Measurements from ENCODE around the gene CTRL.
A peak's percentile ranks its signal among the peaks of the same experiment; 100 is the strongest.

The CTRL gene

GRCh38 chr16:67914758-67915495 is 16.7 kb downstream of the CTRL start:
- no peaks in the 10 kb centered on the region for H3K27me3 Mint-ChIP-seq (ENCODE audit: low read depth)
- H3K36me3 Mint-ChIP-seq (ENCODE audit: low read depth) = peaks cover 33% of the 10 kb centered on the region
- H3K4me1 Mint-ChIP-seq = peaks cover 32% of the 10 kb centered on the region
- H3K9me3 Mint-ChIP-seq = no peaks in the 10 kb centered on the region
- H3K4me3 Mint-ChIP-seq = no peak overlapping the region
- no peak for TF ChIP-seq CTCF (IDR thresholded peaks at IDR 0.05; ENCODE audit: unreplicated experiment in 3 of 3)
- H3K27ac Mint-ChIP-seq = peak overlapping the region in 2 of 3 experiments; percentile 26 to 28

GRCh38 chr16:67910158-67910557 is 21.5 kb downstream of the CTRL start:
- H3K27ac Mint-ChIP-seq = no peak overlapping the region

GRCh38 chr16:67909056-67909742 is 22.5 kb downstream of the CTRL start:
- no peak for TF ChIP-seq CTCF (IDR thresholded peaks at IDR 0.05; ENCODE audit: unreplicated experiment in 3 of 3)
- Mint-ChIP-seq H3K4me1 (peaks cover 4% of the 10 kb centered on the region), H3K9me3 (no peaks in the 10 kb centered on the region), H3K27ac (no peak overlapping the region), H3K27me3 (ENCODE audit: low read depth) (no peaks in the 10 kb centered on the region), H3K4me3 (no peak overlapping the region), H3K36me3 (ENCODE audit: low read depth) (peaks cover 33% of the 10 kb centered on the region)

More at GRCh38 chr16:67910158-67910557, 21.5 kb downstream of the CTRL start:
- Mint-ChIP-seq H3K9me3 (no peaks in the 10 kb centered on the region), H3K4me1 (peaks cover 9% of the 10 kb centered on the region), H3K27me3 (ENCODE audit: low read depth) (no peaks in the 10 kb centered on the region), H3K36me3 (ENCODE audit: low read depth) (peaks cover 37% of the 10 kb centered on the region), H3K4me3 (no peak overlapping the region)
- no peak for TF ChIP-seq CTCF (IDR thresholded peaks at IDR 0.05; ENCODE audit: unreplicated experiment in 3 of 3)

GRCh38 chr16:67907397-67908180 is 24.1 kb downstream of the CTRL start:
- Mint-ChIP-seq H3K4me1 (peaks cover 4% of the 10 kb centered on the region), H3K9me3 (no peaks in the 10 kb centered on the region), H3K27ac (no peak overlapping the region), H3K36me3 (ENCODE audit: low read depth) (peaks cover 32% of the 10 kb centered on the region), H3K27me3 (ENCODE audit: low read depth) (no peaks in the 10 kb centered on the region), H3K4me3 (no peak overlapping the region)
- no peak for TF ChIP-seq CTCF (IDR thresholded peaks at IDR 0.05; ENCODE audit: unreplicated experiment in 3 of 3)

- peaks cover 9% of the 10 kb centered on the region for H3K36me3 Mint-ChIP-seq (ENCODE audit: low read depth)
- peaks cover 17% of the 10 kb centered on the region for H3K4me1 Mint-ChIP-seq
- no peak for TF ChIP-seq CTCF (IDR thresholded peaks at IDR 0.05; ENCODE audit: unreplicated experiment in 3 of 3)
- no peaks in the 10 kb centered on the region for H3K27me3 Mint-ChIP-seq (ENCODE audit: low read depth)
- peak overlapping the region in 1 of 3 experiments; percentile 40 for H3K27ac Mint-ChIP-seq
- no peak overlapping the region for H3K4me3 Mint-ChIP-seq
- H3K9me3 Mint-ChIP-seq = no peaks in the 10 kb centered on the region
Measured at GRCh38 chr16:67902831-67903230, 28.8 kb downstream of the CTRL start.

Data from nephron (organoid).